ENCODE measurements around the gene CDH10. TPM values are rescaled to one million over a fixed set of nuclear protein-coding genes. Genes with fewer than 3 reads are reported as not detected.

CDH10 gene
- under 1 TPM in 1 of 2 donors, not detected in 1; 0.09 TPM for total RNA-seq
- not detected for polyA plus RNA-seq

DNA sequence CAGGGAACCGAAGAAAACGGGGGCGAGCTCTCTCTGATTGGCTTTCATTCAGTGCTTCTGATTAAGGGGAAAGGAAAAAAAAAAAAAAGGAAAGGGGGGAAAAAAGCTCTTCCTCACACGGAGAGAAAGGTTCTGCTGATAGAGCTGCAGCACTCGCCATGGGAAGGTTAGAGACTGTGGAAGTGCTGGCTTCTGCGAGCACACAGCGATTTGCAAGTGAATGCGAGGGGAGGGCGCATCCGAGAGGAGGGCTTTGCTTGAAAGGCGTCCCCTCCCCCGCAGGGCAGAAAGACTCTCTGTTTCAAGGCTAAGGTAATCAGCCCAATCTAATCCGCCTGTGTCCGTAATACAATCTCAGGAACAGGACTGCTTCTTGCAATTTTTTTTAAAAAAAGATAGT is at the start of gene CDH10:
Gene CDH10, minus strand, starts transcription at position 218 of the 400 bp plus-strand sequence. CDS start 51,488 bp downstream, outside the sequence.
- Histone ChIP-seq H3K9ac (ENCODE audit: low read depth in 1 of 2, low read length in 2 of 2) (no peak within 1 kb of the TSS), H3K4me1 (ENCODE audit: control insufficient read depth in 4 of 4, insufficient read depth in 4 of 4, low read length in 3 of 4) (peaks cover 0 to 4% (median 0%) of the 10 kb centered on the region in 4 donors), H3K36me3 (ENCODE audit: control insufficient read depth in 4 of 4, insufficient read depth in 3 of 4, low read depth in 1 of 4, low read length in 3 of 4) (no peaks in the 10 kb centered on the region), H3K27ac (ENCODE audit: low read depth in 1 of 2, low read length in 2 of 2) (no peak within 1 kb of the TSS), H3K27me3 (ENCODE audit: control insufficient read depth in 4 of 4, insufficient read depth in 4 of 4, low read length in 3 of 4) (peaks cover 0 to 10% (median 0%) of the 10 kb centered on the region in 4 donors), H3K4me3 (ENCODE audit: low read depth in 1 of 3, low read length in 3 of 3) (no peak within 1 kb of the TSS), H3K9me3 (ENCODE audit: control insufficient read depth in 4 of 4, low read length in 3 of 4) (no peaks in the 10 kb centered on the region)
- no peak for TF ChIP-seq RAD21 (IDR thresholded peaks at IDR 0.05)
- no peak for TF ChIP-seq TAF1 (conservative IDR thresholded peaks at IDR 0.05)
- TF ChIP-seq HNF4G (IDR thresholded peaks at IDR 0.05) = no peak
- TF ChIP-seq GABPA (IDR thresholded peaks at IDR 0.05 in 1 of 2, conservative IDR thresholded peaks at IDR 0.05 in 1 of 2) = no peak
- TF ChIP-seq YY1 (IDR thresholded peaks at IDR 0.05) = no peak
- TF ChIP-seq HNF4A (conservative IDR thresholded peaks at IDR 0.05) = no peak
- TF ChIP-seq FOXA2 (IDR thresholded peaks at IDR 0.05) = no peak
- TF ChIP-seq RXRA (IDR thresholded peaks at IDR 0.05) = no peak
- TF ChIP-seq, protein P1, sequence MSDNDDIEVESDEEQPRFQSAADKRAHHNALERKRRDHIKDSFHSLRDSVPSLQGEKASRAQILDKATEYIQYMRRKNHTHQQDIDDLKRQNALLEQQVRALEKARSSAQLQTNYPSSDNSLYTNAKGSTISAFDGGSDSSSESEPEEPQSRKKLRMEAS (IDR thresholded peaks at IDR 0.05) = no peak
- TF ChIP-seq JUND (IDR thresholded peaks at IDR 0.05) = no peak
- TF ChIP-seq, protein P2, sequence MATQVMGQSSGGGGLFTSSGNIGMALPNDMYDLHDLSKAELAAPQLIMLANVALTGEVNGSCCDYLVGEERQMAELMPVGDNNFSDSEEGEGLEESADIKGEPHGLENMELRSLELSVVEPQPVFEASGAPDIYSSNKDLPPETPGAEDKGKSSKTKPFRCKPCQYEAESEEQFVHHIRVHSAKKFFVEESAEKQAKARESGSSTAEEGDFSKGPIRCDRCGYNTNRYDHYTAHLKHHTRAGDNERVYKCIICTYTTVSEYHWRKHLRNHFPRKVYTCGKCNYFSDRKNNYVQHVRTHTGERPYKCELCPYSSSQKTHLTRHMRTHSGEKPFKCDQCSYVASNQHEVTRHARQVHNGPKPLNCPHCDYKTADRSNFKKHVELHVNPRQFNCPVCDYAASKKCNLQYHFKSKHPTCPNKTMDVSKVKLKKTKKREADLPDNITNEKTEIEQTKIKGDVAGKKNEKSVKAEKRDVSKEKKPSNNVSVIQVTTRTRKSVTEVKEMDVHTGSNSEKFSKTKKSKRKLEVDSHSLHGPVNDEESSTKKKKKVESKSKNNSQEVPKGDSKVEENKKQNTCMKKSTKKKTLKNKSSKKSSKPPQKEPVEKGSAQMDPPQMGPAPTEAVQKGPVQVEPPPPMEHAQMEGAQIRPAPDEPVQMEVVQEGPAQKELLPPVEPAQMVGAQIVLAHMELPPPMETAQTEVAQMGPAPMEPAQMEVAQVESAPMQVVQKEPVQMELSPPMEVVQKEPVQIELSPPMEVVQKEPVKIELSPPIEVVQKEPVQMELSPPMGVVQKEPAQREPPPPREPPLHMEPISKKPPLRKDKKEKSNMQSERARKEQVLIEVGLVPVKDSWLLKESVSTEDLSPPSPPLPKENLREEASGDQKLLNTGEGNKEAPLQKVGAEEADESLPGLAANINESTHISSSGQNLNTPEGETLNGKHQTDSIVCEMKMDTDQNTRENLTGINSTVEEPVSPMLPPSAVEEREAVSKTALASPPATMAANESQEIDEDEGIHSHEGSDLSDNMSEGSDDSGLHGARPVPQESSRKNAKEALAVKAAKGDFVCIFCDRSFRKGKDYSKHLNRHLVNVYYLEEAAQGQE (IDR thresholded peaks at IDR 0.05) = no peak
- TF ChIP-seq, protein P3, sequence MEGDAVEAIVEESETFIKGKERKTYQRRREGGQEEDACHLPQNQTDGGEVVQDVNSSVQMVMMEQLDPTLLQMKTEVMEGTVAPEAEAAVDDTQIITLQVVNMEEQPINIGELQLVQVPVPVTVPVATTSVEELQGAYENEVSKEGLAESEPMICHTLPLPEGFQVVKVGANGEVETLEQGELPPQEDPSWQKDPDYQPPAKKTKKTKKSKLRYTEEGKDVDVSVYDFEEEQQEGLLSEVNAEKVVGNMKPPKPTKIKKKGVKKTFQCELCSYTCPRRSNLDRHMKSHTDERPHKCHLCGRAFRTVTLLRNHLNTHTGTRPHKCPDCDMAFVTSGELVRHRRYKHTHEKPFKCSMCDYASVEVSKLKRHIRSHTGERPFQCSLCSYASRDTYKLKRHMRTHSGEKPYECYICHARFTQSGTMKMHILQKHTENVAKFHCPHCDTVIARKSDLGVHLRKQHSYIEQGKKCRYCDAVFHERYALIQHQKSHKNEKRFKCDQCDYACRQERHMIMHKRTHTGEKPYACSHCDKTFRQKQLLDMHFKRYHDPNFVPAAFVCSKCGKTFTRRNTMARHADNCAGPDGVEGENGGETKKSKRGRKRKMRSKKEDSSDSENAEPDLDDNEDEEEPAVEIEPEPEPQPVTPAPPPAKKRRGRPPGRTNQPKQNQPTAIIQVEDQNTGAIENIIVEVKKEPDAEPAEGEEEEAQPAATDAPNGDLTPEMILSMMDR (IDR thresholded peaks at IDR 0.05; ENCODE audit: low read depth, low read length, missing input control) = no peak
- no peak for TF ChIP-seq NR2F2 (IDR thresholded peaks at IDR 0.05)
- TF ChIP-seq, protein P4, sequence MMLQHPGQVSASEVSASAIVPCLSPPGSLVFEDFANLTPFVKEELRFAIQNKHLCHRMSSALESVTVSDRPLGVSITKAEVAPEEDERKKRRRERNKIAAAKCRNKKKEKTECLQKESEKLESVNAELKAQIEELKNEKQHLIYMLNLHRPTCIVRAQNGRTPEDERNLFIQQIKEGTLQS (IDR thresholded peaks at IDR 0.05) = no peak
- DNase-seq (ENCODE audit: low spot score) = no peak
- 4% methylated on average over 14 of the region's 14 CpGs for WGBS

DNA sequence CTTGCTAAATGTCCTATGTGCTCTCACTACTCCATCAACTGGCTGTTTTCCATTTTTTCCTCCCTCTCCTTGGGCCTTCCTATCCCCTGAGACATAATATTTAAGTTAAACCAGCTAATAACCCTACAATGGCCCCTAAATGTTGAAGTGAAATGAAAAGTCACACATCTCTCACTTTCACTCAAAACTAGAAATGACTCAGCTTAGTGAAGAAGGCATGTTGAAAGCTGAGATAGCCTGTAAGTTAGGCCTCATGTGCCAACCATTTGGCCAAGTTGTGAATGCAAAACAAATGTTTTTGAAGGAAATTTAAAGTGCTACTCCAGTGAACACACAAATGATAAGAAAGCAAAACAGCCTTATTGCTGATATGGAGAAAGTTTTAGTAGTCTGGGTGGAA is 48.8 kb upstream of the CDH10 start:
- H3K9ac ChIP-seq (ENCODE audit: low read depth in 1 of 2, low read length in 2 of 2) = no peak overlapping the region
- no peaks in the 10 kb centered on the region for H3K9me3 ChIP-seq (ENCODE audit: control insufficient read depth in 4 of 4, low read length in 3 of 4)
- H3K4me3 ChIP-seq (ENCODE audit: low read depth in 1 of 3, low read length in 3 of 3) = no peak overlapping the region
- no peaks in the 10 kb centered on the region for H3K4me1 ChIP-seq (ENCODE audit: control insufficient read depth in 4 of 4, insufficient read depth in 4 of 4, low read length in 3 of 4)
- TF ChIP-seq FOXA1 (IDR thresholded peaks at IDR 0.05) (no peak), NR2F2 (IDR thresholded peaks at IDR 0.05) (no peak), HNF4A (conservative IDR thresholded peaks at IDR 0.05) (no peak), RXRA (IDR thresholded peaks at IDR 0.05) (no peak), SP1 (IDR thresholded peaks at IDR 0.05) (no peak), FOXA2 (IDR thresholded peaks at IDR 0.05) (no peak)
- TF ChIP-seq, protein P3 (IDR thresholded peaks at IDR 0.05; ENCODE audit: low read depth, low read length, missing input control) = no peak
- TF ChIP-seq, protein P5, sequence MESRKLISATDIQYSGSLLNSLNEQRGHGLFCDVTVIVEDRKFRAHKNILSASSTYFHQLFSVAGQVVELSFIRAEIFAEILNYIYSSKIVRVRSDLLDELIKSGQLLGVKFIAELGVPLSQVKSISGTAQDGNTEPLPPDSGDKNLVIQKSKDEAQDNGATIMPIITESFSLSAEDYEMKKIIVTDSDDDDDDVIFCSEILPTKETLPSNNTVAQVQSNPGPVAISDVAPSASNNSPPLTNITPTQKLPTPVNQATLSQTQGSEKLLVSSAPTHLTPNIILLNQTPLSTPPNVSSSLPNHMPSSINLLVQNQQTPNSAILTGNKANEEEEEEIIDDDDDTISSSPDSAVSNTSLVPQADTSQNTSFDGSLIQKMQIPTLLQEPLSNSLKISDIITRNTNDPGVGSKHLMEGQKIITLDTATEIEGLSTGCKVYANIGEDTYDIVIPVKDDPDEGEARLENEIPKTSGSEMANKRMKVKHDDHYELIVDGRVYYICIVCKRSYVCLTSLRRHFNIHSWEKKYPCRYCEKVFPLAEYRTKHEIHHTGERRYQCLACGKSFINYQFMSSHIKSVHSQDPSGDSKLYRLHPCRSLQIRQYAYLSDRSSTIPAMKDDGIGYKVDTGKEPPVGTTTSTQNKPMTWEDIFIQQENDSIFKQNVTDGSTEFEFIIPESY (IDR thresholded peaks at IDR 0.05) = no peak
- TF ChIP-seq, protein P4 (IDR thresholded peaks at IDR 0.05) = no peak
- TF ChIP-seq, protein P1 (IDR thresholded peaks at IDR 0.05) = no peak
- H3K36me3 ChIP-seq (ENCODE audit: control insufficient read depth in 4 of 4, insufficient read depth in 3 of 4, low read depth in 1 of 4, low read length in 3 of 4) = no peaks in the 10 kb centered on the region
- no peaks in the 10 kb centered on the region for H3K27me3 ChIP-seq (ENCODE audit: control insufficient read depth in 4 of 4, insufficient read depth in 4 of 4, low read length in 3 of 4)
- no peak overlapping the region for H3K27ac ChIP-seq (ENCODE audit: low read depth in 1 of 2, low read length in 2 of 2)
- DNase-seq (ENCODE audit: low spot score) = no peak
